Cardiac septum (tissue), 1 donor: ENCODE measurements around the gene MUC5AC. TPM values are rescaled to one million over a fixed set of nuclear protein-coding genes. Genes with fewer than 3 reads are reported as not detected.

Experiments used
- DNase-seq: peaks from one replicate; pipeline ENCODE4 v3.0.0-alpha.2; 2020; ENCODE audit warnings: low spot score
- intact Hi-C: fragments of 100-400 bp; cut with DNase I; formaldehyde crosslinking; loops from one replicate; pipeline ENCODE4 v1.14.0; 2022
- total RNA-seq: library from RNA; stranded (reverse); fragmentation: NEBNext Ultra II Directional; extraction: Animal tissue kit (Norgen Biotek cat#: 25700); gene quantifications from one replicate; pipeline ENCODE4 v1.2.1, GENCODE V29; 2021
- donor health status: DM: no; HTN: no; CAD: no.

MUC5AC gene
- total RNA-seq, 1 donor from 2014 or later: not detected

- peak; percentile 74 for DNase-seq
- intact Hi-C loops: no loop called here
Measured at GRCh38 chr11:1218788-1219445, 61.2 kb downstream of the MUC5AC start.

DNA sequence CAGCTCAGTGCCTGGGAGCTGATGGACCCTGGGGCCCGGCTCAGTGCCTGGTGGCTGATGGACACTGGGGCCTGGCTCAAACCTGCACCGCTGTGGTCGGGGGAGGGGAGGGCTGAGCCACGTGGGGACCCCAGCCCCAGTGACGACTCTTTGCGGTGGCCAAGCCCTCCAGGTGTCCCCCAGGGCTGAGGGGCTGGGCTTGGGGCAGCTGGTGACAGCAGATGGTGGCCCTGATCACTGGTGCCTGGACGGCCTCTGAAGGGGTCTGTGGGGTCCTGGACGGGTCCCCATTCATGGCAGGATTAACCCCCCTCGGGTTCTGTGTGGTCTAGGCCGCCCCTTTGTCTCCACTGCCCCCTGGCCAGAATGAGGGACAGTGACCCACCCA, 61.7 kb downstream of the MUC5AC start:
- intact Hi-C loops: no loop called here
- peak; percentile 43 for DNase-seq

- DNase-seq: peak; percentile 70
- intact Hi-C loops: no loop called here
Measured at GRCh38 chr11:1219834-1220815, 62.4 kb downstream of the MUC5AC start.

GRCh38 chr11:1220941-1221721, 63.4 kb downstream of the MUC5AC start:
- peak; percentile 71 for DNase-seq
- intact Hi-C loops: no loop called here

- peak; percentile 63 for DNase-seq
- intact Hi-C loops: no loop called here
Measured at GRCh38 chr11:1221848-1222311, 64.1 kb downstream of the MUC5AC start.

GRCh38 chr11:1222491-1223345, 65.0 kb downstream of the MUC5AC start, which contains the start of gene MUC5B:
TSS of gene MUC5B (plus strand) at chr11:1223066. CDS start at chr11:1223124, 58 bp downstream.
- intact Hi-C loops: no loop called here
- peak; percentile 61 for DNase-seq

DNA sequence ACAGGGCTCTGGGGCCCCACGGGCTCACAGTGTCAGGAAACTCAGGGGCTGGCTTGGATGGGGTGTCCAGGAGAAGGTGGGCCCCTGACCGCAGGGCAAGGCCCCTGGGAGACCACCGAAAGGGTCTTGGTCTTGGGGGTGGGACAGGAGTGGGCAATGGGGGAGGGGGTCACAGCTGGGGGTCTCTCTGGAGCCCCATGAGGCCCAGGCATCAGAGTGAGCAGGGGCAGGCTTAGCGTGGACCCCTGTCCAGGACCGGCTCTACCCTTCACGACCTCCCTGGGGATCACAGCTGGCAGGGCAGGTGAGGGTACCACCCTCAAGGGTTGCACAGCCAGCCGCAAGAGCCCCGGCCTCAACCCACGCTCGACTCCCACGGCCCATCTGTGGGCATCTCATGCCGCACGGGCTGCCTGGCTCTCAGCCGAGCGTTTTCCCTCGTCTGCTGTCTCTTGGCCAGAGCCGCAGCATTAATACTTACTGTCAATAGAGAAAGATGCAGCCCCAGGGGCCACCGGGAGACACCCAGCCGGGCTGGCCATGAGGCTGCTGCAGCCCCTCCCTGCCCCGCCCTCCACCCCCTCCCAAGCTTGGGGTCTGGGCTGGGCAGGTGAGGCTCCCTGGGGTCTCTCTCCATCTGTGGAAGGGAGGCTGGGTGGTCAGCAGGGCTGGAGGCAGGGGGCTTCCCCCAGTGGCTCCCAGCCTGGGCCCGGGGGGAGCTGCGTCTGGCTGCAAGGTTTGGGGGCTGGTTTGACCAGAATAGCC, 65.8 kb downstream of the MUC5AC start:
- DNase-seq: peak; percentile 57
- intact Hi-C loops: no loop called here

DNA sequence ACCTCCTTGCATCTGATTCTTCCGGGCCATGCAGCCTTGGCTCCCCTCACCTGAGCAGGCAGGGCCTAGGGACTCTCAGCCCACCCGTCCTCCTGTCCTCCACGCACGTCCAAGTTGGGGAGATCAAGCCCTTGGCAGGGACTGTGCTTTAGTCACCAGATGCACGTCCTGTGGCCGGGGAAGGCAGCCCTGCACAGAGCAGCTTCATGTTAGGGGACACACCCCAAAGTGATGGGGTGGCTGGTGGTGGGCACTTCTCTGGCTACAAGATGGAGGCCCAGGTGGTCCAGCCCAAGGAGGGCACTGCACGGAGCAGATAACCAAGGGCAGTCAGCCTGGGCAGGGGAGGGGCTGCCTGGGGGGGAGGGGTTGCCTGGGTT, 66.3 kb downstream of the MUC5AC start:
- peak; percentile 51 for DNase-seq
- intact Hi-C loops: no loop called here

DNA sequence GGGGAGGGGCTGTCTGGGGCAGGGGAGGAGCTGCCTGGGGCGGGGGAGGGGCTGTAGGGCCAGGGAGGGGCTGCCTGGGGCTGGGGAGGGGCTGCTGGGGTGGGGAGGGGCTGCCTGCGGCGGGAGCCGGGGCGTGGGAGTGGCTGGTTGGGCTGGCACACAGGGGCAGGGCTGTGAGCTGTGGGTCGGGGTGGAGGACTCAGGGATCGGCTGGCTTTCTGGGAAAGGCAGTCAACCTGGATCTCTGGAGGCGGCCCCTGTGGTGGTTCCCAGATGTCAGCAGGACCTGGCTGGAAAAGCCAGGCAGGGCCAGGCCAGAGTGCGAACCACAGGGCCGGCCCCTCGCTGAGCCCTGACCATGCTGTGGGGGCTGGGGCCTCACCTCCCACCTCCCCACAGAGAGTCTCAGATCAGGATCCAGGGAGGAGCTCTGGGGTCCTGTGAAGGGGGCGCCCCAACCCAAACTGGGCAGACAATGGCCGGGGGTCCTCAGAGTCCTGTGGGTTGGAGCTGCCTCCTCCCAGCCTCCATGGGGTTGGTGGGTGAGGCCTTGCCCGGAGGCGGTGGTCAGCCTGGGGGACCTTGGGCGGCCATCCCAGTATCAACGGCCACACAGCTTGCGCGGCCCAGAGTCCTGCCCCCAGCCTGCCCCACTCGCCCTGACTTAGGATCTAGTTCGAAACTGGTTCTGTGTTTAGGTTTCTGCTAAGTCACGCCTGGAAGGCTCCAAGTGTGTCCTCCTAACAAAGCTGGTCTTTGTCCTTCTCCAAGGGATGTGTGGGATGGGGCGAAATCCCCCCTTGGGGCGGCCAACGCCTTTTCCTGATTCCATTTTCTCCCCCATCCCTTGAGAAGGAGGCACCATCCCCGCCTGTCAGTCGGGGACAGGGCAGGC, 67.0 kb downstream of the MUC5AC start:
- DNase-seq: peak; percentile 68

DNA sequence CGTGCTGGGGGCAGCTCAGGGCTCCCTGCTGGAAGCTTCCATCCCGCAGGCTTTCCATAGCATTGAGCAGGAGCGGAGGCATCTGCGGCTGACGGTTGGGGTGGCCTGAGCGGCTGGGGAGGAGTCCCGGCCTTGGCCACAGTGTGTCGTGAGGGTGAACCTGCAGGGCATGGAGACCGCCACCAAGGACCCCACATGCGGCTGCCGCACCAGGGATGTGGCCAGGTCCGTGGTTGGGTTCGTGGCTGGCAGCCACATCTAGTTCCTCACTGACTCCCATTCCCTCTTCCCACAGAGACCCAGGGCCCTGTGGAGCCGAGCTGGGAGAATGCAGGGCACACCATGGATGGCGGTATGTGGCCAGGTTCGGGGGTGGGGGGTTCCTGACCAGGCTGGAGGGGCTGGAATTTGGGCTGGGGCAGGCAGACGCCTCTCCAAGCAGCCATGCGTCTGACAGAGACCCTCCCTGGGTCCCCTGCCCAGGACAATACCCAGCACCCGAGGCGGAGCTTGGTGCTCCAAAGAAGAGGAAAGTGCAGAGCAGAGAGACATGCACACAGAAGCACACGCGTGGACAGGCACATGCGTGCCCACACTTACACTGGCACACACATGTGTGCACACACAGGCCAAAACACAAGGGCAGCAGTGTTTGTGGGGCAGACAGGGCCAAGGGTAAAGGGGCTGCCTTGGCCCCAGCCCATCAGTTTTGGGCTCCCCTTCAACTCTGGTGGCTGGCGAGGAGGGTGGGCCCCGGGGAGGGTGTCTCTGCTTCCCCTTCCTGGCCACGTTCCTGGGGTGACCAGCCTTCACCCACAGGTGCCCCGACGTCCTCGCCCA, 67.9 kb downstream of the MUC5AC start:
- DNase-seq: peak; percentile 70
- intact Hi-C loops: no loop called here

More for the DNA sequence above, 67.0 kb downstream of the MUC5AC start:
- intact Hi-C loops: no loop called here

DNA sequence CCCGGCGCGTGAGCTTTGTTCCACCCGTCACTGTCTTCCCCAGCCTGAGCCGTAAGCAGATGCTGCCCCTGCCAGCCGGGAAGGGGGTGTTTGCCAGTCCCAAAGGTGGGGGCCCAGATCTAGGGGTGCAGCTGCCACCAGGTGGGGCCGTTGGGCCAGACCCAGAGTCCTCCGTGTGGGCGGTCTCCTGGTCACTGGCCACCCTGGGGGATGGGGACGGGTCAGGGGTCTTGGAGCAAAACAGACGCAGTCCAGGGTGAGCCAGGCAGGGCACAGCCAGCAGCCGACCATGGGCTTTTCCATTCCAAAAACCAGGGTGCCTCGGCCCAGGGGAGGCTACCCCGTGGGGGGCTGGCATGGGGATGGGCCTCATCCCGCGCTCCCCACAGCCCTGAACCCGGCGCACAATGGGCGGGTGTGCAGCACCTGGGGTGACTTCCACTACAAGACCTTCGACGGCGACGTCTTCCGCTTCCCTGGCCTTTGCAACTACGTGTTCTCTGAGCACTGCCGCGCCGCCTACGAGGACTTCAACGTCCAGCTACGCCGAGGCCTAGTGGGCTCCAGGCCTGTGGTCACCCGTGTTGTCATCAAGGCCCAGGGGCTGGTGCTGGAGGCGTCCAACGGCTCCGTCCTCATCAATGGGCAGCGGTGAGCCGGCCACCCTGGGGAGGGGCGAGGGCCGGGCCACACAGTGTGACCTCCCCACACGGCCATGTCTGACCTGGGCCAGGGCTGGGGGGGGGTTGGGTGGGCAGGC, 68.7 kb downstream of the MUC5AC start:
- intact Hi-C loops: no loop called here

DNA sequence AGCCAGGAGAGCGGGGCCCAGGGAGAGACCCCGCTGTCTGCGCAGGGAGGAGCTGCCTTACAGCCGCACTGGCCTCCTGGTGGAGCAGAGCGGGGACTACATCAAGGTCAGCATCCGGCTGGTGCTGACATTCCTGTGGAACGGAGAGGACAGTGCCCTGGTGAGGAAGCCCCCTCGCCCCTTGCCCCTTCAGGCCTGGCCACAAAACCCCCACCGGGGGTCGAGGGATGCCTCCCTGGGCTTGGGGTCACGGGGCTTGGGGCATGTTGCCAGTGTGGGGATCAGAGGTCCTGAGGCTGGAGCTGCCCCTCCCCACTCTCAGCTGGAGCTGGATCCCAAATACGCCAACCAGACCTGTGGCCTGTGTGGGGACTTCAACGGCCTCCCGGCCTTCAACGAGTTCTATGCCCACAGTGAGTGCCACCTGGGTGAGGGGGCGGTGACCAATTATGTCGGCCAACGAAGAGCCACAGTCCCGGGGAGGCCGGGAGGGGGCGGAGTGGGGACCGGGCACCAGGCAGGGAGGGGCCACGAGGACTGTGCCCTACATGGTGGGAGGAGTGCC, 69.3 kb downstream of the MUC5AC start:
- intact Hi-C loops: no loop called here
- DNase-seq: peak; percentile 53

More for the DNA sequence above, 68.7 kb downstream of the MUC5AC start:
- DNase-seq: peak; percentile 61

DNA sequence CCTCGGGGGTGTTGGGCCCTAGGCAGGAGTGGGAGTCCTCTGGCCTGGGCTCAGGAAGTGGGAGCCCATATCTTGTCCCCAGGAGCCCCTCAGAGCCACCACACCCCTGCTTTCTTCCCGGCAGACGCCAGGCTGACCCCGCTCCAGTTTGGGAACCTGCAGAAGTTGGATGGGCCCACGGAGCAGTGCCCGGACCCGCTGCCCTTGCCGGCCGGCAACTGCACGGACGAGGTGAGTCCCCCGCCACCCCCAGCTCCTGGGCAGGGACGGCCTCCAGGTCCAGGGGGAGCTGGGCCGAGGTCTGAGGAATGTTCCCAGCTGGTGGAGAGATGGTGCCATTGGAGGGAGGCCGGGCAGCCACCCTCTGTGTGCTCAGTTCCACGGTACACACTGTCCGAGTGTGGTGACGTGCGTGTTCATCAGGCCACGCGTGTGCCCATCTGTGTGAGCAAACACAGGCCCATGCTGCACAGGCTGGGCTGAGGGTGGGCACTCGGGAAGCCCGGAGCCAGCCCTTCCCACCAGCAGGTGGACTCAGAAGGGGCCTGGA, 69.9 kb downstream of the MUC5AC start:
- peak; percentile 61 for DNase-seq
- intact Hi-C loops: no loop called here

- DNase-seq: peak; percentile 73
- intact Hi-C loops: no loop called here
Measured at GRCh38 chr11:1228101-1228821, 70.5 kb downstream of the MUC5AC start.
